NB4 (cell line): ENCODE measurements around the gene C4orf50.

Experiments used
- MYC ChIP-seq: IDR thresholded peaks from 2 replicates; pipeline ENCODE4 v1.6.1; 2011; ENCODE audit warnings: low read depth, low read length
- POLR2A ChIP-seq: IDR thresholded peaks from 2 replicates; pipeline ENCODE4 v1.6.1; 2011; ENCODE audit warnings: mild to moderate bottlenecking; ENCODE audit not compliant: insufficient read length; ENCODE audit errors: extremely low read depth
- TF ChIP-seq, protein P1 (sequence below): IDR thresholded peaks from one replicate; pipeline ENCODE4 v1.5.1; 2012; ENCODE audit warnings: low read depth, low read length
- TF ChIP-seq, protein P2 (sequence below): IDR thresholded peaks from 2 replicates; pipeline ENCODE4 v1.6.1; 2011; ENCODE audit warnings: low read depth, low read length

DNA sequence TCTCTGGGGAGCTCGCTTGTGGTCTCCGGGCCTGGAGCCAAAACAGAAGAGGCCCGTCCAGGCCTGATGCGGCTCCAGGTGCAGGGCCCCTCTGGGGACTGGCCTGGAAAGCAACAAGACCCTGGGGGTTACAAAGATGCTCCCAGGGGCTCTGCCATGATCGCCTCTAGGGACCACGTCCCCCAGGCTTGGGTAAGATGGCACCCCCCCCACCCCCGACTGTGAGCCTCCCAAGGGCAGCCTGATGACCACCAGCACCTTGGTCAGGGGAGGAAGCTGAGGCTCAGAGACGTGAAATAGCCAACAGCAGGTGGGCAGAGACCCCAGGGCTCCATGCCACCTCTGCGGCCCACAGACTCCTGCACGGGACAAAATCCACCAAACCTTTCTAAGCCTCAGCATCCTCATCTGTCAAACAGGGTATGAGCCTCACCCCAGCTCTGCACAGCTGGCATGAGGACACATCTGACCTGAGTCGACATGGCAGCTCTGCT is 25.4 kb downstream of the C4orf50 start:
- TF ChIP-seq, protein P1, sequence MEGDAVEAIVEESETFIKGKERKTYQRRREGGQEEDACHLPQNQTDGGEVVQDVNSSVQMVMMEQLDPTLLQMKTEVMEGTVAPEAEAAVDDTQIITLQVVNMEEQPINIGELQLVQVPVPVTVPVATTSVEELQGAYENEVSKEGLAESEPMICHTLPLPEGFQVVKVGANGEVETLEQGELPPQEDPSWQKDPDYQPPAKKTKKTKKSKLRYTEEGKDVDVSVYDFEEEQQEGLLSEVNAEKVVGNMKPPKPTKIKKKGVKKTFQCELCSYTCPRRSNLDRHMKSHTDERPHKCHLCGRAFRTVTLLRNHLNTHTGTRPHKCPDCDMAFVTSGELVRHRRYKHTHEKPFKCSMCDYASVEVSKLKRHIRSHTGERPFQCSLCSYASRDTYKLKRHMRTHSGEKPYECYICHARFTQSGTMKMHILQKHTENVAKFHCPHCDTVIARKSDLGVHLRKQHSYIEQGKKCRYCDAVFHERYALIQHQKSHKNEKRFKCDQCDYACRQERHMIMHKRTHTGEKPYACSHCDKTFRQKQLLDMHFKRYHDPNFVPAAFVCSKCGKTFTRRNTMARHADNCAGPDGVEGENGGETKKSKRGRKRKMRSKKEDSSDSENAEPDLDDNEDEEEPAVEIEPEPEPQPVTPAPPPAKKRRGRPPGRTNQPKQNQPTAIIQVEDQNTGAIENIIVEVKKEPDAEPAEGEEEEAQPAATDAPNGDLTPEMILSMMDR = no peak
- TF ChIP-seq POLR2A (no peak), MYC (no peak)
- TF ChIP-seq, protein P2, sequence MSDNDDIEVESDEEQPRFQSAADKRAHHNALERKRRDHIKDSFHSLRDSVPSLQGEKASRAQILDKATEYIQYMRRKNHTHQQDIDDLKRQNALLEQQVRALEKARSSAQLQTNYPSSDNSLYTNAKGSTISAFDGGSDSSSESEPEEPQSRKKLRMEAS = no peak
